GM18867 (cell line): ENCODE measurements around the gene FOXE3.

Source experiments
- ATAC-seq: cut with Tn5 transposase; IDR thresholded peaks from one replicate; pipeline ENCODE4 v1.9.1; 2021; ENCODE audit warnings: mild to moderate bottlenecking, moderate library complexity; ENCODE audit not compliant: unreplicated experiment

The FOXE3 gene

DNA sequence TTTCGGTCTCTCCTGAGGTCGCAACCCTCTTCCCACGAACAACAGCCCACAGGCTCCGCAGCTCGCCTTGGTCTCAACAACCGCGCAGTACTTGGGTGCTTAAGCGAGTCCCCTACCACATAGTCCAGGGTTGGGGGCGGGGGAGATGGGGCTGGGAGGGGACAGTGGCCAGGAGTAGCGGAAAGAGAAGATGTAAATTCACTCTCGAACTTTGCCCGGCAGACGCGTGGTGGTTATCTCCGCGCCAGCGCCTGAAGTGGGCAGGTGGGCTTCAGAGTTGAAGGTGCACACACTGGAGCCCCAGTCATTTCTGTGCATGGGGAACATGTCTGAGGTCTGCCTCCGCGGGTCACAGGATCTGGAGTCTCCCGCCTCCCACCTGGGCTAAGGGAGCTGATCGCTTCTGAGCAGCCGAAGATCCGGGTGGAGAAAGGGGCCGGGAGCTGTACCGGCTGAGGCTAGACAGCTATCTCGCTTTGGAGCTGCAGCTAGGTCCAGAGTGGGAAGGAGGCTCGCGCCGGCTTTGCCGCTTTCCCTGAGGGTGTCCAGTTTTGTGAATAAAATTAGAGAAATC lies 17.5 kb downstream of the FOXE3 start:
- no peak for ATAC-seq

DNA sequence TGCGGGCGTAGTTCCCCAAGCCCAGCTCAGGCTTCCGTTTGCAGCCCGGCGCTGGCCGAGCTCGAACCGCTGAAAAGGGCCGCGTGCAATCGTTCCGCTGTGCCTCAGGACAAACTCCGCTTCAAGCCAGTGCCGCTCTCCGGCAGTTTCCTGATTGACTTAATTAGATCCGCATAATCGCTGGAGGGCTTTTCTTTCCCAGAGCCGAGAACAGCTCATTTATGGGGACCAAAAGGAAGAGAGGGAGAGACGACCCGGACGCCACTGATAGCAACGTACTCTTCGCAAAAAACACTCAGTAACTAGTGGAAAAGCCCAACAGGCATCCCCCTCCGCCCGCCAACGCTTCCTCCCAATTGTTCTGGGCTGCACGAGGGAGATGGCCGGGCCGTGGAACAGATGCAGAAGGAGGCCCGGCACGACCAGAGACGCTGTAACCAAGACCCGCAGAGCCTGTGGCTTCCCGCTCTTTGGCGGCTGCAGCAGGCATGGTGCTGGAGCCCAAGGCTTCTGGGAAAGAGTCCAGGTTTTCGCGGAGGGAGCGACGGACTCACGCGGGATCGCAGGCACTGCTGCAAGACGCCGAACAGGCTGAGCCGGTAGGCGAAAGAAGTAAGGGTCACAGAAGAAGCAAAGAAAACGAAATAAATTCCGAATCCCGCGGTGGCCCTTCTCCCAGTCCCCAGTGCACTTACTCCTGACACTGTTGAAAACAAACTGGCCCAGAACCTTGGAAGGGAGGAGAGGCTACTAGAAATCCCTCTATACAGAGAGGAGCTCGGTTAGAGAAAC lies 18.2 kb downstream of the FOXE3 start:
- no peak for ATAC-seq

DNA sequence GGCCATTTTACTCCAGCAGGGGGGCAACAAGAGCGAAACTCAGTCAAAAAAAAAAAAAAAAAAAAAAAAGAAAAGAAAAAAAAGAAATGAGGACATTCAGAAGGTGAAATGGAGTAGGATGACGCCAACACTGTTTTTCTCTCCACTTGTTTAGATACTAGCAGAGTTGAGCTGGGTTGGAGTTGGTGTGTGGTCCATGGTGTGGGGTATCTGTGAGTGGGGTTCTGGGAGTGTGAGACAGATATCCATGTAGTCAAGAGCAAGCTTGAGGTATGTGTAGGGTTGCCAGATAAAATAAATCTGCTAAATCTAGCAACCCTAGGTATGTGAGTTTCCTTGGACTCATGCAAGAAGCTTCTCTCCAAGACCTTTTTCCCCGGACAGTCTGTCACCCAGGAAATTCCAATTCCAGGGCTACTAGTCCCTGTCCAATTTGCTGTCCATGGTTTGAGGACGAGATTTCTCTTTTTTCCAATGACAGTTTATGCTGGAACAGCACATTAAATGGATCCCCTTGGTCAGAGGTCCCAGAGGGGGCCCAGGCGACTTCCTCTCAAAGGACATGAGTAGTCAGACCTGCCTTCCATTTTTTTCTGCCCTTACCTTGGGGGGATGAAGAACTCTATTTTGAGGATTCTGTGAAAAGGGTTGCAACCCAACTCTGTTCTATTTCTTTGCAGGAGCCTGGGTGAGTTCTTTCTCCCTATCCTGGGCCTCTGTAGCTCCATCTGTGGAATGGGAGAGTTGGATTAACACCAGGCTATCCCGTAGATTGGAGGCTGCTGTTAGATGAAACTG lies 19.6 kb downstream of the FOXE3 start:
- ATAC-seq: no peak

DNA sequence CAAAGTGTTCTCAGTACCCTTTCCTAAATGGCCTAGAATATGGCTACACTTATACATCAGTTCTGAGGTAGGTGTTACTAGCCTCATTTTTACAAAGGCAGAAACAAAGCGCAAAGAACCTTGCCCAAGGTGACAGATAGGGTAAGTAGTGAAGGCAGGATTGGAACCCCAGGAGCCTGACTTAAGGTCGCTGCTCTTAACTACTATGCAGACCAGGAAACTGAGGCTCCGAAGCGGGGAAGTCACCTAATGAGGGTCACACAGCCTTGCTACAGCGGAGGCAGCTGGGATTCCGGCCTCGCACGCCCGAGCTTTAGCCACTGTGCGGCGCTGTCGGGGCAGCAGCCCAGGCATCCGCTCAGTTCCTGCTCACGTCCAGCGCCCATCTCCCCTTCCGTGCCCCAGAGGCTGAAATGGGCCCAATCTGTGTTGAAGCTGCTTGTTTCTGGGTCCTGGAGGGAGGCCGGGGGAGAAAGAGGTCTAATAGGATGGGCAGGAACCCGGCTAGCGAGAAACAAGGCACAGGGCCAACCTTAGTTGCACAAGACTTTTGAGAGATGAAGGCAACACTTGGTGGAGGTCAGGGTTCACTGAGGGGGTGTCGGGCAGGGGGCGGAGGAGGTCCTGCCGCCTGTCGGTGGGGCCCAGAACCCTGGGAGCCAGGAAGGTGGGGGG lies 20.4 kb downstream of the FOXE3 start:
- ATAC-seq: peak; percentile 46

DNA sequence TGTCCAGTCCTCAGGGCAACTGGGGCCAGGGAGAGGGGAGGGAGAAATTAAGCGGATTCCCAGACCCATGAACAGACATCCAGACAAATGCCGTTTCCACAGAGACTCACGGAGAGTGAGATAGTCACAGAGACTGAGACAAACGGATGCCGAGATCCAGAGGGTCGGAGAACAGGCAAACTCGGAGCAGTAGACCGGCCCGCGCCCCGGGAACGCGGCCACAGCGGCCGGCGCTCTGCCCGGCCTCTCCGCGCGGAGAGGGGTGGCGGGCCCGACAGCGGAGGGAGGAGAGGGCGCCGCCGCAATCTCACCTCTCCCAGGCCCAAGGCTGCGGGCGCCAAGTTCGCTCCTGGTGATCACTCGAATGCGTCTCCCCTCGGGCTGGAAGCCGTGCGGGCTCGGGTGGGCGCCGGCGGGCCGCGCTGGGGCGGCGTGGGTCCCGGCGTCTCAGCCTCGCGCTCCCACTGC lies 20.9 kb downstream of the FOXE3 start:
- peak; percentile 22 for ATAC-seq

DNA sequence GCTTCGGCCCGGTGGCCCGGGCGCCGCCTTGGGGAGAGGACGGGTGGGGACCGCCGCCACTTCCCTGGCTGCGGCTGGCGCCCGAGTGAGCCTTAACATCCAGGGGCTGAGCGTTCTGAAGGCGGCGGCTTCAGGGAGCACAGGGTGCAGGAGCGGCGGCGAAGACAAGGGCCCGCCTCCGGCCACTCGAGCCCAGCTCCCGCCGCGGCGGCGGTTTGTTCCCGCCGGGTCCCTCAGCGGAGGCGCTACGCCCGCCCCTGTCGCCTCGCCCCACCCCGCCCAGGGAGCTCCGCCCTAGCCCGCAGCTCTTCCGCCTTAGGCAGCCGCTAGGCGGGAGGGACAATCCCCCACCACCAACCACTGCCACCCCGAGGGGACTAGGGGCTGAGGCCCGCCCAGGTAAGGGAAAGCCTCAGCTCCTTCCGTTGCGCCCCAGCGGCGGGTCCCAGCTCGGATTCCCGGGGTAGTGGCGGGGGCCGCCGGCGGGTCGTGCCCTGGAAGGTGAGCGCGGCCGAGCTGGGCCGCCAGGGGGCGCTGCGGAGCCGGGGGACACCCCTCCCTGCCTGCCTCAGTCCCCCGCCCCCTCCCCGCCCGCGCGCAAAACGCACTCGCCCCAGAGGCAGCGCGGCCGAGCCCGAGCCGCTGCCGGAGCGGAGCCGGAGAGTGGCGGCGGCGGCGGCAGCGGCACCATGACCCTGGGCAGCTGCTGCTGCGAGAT lies 21.5 kb downstream of the FOXE3 start, which contains the start of gene FOXD2:
Gene FOXD2, plus strand, starts transcription at position 598 of the 718 bp plus-strand sequence. Its CDS starts 92 bp downstream, at position 690.
- ATAC-seq: peak; percentile 85

DNA sequence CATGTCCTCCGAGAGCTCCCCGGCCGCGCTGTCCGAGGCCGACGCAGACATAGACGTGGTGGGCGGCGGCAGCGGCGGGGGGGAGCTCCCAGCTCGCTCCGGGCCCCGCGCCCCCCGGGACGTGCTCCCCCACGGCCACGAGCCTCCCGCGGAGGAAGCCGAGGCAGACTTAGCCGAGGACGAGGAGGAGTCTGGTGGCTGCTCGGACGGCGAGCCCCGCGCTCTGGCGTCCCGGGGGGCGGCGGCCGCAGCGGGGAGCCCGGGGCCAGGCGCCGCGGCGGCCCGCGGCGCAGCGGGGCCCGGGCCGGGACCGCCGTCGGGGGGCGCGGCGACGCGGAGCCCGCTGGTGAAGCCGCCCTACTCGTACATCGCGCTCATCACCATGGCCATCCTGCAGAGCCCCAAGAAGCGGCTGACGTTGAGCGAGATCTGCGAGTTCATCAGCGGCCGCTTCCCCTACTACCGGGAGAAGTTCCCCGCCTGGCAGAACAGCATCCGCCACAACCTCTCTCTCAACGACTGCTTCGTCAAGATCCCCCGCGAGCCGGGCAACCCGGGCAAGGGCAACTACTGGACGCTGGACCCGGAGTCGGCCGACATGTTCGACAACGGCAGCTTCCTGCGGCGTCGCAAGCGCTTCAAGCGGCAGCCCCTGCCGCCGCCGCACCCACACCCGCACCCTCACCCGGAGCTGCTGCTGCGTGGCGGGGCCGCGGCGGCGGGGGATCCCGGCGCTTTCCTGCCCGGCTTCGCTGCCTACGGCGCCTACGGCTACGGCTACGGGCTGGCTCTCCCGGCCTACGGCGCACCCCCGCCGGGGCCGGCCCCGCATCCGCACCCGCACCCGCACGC lies 22.3 kb downstream of the FOXE3 start:
- ATAC-seq: peak; percentile 4

DNA sequence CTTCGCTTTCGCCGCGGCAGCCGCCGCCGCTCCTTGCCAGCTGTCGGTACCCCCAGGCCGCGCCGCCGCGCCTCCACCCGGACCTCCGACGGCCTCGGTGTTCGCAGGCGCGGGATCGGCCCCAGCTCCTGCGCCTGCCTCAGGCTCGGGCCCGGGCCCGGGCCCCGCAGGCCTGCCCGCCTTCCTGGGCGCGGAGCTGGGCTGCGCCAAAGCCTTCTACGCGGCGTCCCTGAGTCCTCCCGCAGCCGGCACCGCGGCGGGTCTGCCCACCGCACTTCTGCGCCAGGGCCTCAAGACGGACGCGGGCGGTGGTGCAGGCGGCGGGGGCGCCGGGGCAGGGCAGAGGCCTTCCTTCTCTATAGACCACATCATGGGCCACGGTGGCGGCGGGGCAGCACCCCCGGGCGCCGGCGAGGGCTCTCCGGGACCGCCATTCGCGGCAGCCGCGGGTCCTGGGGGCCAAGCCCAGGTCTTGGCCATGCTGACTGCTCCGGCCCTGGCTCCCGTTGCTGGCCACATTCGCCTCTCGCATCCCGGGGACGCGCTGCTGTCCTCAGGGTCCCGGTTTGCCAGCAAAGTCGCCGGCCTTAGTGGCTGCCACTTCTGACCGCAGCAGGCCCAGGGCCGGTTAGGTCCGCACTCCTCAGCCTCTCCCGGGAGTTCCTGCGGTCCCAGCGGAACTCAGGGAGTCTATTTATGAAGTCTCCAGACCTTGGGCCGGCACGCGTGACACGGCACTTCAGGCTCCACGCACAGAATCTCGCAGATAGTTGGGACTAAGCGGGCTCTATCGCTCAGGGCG lies 23.1 kb downstream of the FOXE3 start:
- no peak for ATAC-seq

DNA sequence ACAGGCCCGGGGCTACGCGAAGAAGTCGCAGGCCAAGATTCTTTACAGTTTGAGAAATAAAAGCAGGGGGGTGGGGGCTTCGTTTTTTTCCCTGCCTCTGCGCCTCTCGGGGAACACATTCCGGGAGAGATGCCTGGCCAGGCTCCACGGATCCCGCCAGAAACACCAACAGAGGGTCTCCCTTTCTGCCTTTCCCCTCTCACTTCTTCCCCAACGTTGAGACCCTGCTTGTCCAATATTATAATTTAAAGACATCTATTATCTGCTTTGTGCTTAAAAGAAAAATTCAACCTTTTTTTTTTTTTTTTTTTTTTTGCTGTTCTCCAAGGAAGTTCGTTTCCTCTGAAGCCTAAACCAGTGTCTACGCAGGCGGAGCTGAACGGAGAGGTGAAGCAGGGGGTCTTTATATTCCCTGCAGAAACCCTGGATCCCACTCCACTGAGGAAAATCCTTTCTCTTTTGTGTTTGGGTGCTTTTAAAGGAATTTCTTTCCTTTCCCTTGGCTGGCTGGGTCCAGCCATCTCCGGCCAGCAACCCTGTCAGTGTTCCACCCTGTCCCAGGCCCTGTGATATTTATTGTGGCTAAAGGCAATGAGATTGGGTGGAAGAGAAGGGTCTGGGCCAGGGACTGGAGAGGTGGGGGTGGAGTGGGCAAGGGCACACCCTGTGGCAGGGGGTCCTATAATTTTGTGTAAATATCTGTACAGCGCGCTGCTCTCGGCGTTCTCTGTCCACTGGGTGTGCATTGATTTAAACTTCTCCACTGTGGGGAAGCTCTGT lies 23.9 kb downstream of the FOXE3 start:
- ATAC-seq: no peak

DNA sequence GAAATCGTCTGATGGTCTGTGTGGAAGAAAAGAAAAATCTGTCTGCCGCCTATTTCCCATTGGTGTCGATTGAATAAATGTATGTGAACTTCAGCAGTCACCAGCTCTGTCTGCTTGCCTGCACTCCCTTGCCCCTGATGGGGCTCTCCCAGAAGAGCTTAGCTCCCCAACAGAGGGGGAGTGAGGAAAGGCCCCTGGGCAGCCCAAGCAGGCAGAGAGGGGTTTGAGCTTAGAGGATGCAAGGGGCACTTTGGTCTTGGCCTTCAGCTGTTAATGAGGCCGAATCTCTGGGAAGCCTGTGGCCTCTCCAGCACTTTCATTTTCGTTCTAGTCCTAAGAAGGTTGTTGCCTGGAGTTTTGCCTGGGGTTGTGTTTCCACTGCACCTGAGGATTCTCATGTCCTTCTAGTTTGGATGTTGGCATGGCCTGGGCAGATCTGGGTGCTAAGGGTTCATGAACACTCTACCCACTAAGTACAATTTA lies 24.6 kb downstream of the FOXE3 start:
- ATAC-seq: no peak

DNA sequence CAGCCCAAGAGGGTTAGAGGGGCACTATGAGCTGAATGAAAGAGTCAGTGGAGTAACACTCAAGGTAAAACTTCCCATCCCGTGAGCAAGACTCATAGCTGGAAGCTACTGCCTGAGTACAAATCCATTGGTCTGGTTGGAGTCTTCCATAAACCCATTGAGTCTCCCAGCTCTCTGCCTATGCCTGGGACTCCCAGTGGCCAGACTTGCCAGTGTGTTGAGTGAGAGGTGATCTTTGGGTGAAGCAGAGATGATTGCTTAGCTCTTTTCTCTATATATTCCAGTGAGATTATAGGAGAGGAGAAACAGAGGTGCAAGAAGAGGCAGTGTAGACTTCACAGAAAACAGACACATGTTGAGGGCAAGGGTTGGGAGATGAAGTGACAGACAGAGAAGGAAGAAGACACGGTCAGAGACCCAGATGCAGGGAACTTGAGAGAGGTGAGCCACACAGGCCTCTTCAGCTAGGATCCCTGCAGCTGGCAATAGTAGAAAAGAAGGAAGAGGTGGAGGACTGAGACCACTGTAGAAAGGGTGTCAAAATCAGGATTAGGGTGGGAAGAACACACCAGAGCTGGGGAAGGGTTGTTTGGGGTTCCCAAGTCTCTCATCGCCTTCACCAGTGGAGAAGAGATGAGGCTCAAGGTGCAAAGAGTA lies 25.5 kb downstream of the FOXE3 start:
- ATAC-seq: no peak

DNA sequence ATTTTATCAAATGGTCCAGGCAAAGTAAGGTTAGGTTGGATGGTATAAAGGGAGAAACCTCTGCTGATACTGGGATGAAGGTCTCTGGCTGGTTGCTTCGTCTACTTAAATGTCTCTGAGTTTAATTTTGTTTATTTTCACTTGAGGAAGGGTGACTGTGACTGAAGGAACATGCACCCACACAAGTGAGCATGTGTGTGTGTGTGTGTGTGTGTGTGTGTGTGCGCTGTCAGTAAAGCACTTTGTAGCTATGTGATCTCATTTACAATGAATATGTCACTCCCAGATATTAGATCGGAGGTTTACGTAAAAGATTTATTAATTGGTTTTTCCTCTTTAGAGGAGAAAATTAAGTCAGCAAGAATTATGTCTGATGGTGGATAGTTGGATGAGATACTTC lies 26.1 kb downstream of the FOXE3 start:
- ATAC-seq: no peak

DNA sequence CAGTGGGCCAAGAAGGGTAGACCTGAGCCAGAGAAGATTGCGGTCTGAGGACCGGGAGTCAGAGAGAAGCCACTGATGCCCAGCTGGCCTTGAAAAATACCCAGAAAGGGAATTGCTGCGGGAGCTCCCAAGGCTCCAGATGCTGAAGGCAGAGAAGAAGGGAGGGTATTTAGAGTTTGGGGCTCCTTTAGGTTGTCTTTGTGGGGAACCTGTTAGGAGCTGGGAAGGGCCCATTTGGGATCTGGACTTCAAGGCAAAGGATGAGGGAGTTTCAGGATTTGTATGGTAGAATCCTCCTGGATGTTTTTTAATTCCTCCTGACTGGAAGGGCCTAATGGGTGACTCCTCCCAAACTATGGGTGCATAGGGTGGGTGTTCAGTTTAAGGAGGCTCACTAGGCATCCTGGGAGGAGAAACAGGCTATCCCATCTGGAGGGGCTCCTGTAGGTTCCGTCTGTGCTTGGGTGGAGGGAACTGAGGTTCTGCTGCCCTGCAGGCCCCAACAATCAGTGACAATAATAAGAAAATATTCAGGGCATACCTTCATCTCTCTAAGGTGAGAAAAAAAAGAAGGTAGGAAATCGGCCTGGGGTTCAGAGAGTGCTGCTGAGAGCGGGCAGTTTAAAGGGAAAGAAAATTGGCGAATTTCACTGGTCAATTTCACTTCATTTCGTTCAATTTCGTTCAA lies 26.9 kb downstream of the FOXE3 start:
- no peak for ATAC-seq

DNA sequence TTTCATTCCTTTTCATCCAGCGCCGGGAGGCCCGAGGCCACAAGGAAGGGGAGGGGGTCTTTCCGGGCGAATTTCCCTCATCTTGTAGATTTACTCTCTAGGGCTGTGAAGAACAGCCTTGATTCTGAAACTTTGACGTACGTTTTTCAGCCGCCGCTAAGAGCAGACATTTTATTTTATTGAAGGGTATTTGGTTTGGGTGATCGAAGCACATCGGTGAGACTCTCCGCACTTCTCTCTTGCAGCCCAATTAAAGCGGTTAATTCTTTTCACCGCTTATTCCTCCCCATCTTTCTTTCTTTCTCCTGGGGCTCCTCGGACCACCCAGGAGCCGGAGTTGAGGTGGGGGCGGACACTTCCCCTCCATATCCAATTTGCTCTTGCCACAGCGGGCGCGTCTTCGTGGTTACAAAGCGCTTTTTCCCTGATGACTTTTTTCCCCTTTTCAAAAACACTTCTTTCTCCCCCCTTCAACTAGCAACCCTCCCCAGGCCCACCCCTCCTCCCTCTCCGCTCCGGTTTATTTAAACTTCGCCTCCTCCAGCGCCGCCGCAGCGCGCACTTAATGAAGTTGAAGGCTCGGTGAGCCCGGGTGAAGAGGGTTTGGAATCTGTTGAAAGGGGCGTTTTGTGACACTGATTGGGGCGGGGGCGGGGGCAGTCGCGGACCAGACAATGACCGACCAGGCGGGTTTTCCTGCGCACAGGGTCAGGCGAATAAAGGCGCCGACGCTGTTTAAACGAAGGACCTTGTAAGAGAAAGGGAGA lies 27.6 kb downstream of the FOXE3 start:
- ATAC-seq: no peak

DNA sequence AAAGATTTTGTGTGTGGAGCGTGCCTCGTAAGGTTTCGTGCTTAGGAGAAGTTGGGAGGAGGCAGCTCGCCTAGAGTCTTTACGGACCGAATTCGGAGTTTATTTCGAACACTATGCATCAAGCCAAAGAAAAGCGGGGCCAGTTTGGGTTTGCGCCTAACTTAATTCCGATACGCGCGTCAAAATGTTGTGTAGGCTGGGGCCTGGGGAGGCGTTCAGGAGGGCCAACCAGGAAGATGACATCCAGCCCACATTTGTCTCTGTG lies 28.1 kb downstream of the FOXE3 start:
- ATAC-seq: no peak
